Skin of body (tissue), 2 donors: ENCODE results near the gene SERINC3. TPM values are rescaled to one million over a fixed set of nuclear protein-coding genes. Genes with fewer than 3 reads are reported as not detected.
"Not testable (repeated sequence)": the region's sequence is repeated elsewhere in the genome, so short reads cannot be mapped to it uniquely, and the experiment has no call there.

Experiments used
- DNase-seq: peaks from one replicate; lab custom pipeline; 2025; lab: John Stamatoyannopoulos, UW
- total RNA-seq: library from RNA; depleted of rRNA; stranded (reverse); fragments of >200 nt; gene quantifications from one replicate; pipeline ENCODE4 v1.2.3, GENCODE V29; 2014

Gene SERINC3
- 45.7 TPM for total RNA-seq

GRCh38 chr20:44521484-44522481 lies at the start of gene SERINC3:
SERINC3 (minus strand) TSS chr20:44522070; CDS start chr20:44521951, 119 bp downstream.
- DNase-seq: peak; percentile 88

GRCh38 chr20:44571362-44571988 lies 49.6 kb upstream of the SERINC3 start:
- DNase-seq: no peak

- no peak for DNase-seq
Observed at GRCh38 chr20:44570367-44570766, 48.5 kb upstream of the SERINC3 start.

GRCh38 chr20:44566811-44567210 lies 44.9 kb upstream of the SERINC3 start:
- DNase-seq: no peak

- DNase-seq: no peak
Observed at GRCh38 chr20:44566018-44566417, 44.1 kb upstream of the SERINC3 start.

- no peak for DNase-seq
Observed at GRCh38 chr20:44561876-44562275, 40.0 kb upstream of the SERINC3 start.

GRCh38 chr20:44560818-44561217 lies 38.9 kb upstream of the SERINC3 start:
- not testable (repeated sequence) for DNase-seq

- DNase-seq: no peak
Observed at GRCh38 chr20:44560229-44560628, 38.4 kb upstream of the SERINC3 start.

- DNase-seq: no peak
Observed at GRCh38 chr20:44559302-44559701, 37.4 kb upstream of the SERINC3 start.

- no peak for DNase-seq
Observed at GRCh38 chr20:44552950-44553908, 31.4 kb upstream of the SERINC3 start.

GRCh38 chr20:44552568-44552949 lies 30.7 kb upstream of the SERINC3 start:
- no peak for DNase-seq

GRCh38 chr20:44552050-44552449 lies 30.2 kb upstream of the SERINC3 start:
- no peak for DNase-seq

- DNase-seq: no peak
Observed at GRCh38 chr20:44549123-44549522, 27.3 kb upstream of the SERINC3 start.

- DNase-seq: no peak
Observed at GRCh38 chr20:44547419-44547818, 25.5 kb upstream of the SERINC3 start.

- no peak for DNase-seq
Observed at GRCh38 chr20:44544263-44544662, 22.4 kb upstream of the SERINC3 start.

GRCh38 chr20:44543358-44543757 lies 21.5 kb upstream of the SERINC3 start:
- DNase-seq: no peak

GRCh38 chr20:44542890-44543289 lies 21.0 kb upstream of the SERINC3 start:
- DNase-seq: no peak

GRCh38 chr20:44541992-44542391 lies 20.1 kb upstream of the SERINC3 start:
- no peak for DNase-seq

GRCh38 chr20:44540834-44541233 lies 19.0 kb upstream of the SERINC3 start:
- no peak for DNase-seq

GRCh38 chr20:44537993-44538392 lies 16.1 kb upstream of the SERINC3 start:
- DNase-seq: no peak

- no peak for DNase-seq
Observed at GRCh38 chr20:44536175-44536574, 14.3 kb upstream of the SERINC3 start.
